ENCODE measurements around the gene HMGN3.
A peak's percentile ranks its signal among the peaks of the same experiment; 100 is the strongest.

Gene HMGN3

DNA sequence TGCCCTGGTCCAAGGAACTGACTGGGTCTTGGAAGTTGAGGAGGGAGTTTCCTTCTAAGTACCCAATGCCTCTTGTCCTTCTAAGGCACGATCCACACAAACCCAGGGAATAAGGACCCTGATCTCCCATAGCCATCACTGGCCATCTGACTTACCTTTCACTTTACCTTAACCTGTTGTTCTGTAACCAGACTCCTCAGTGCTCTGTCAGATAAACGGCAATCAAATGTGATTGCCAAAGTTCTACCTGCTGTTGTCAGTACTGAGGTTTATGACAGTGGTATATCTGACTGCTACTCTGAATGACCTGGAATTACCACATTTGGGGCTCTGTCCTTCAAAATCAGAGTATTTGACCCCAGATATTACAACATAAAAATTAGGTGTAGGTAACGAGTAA lies 49.8 kb downstream of the HMGN3 start:
- no peak for DNase-seq (ENCODE audit: low read depth)

DNA sequence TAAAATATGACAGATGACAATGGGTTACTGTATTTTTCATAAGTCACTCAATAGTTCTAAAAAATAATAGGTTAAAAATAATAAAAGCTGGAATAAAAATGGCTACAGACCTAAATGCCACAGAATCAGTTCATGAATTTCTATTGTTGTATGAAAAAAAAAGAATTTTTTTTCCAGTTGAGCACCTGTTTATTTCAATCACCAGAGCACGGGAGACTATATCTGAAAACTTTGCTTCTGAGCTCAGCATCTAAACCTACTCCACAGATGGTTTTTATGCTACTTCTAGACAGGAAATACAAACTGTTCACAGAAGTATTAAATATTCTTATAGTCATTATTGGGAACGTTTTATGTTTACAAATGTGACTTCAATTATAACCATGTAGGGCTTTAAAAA lies 50.4 kb downstream of the HMGN3 start:
- DNase-seq (ENCODE audit: low read depth), result no peak

DNA sequence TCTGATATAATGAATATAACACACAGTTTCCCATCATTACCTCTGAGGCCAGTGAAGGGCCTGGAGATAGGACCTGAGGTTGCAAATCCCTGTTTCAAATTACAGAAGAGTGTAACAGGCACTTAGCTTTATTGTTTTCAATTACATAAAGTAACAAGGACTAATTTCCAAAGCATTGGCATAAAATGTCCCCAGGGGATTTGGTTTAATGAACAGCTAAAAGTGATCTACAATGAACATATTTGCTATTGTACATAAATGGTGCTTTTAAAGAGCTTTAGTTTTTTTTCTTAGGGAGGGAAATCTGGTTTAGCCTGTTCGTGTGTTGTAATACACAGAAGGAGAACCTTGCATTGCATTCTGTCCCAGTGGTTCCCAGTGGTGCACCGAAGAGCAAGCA lies 54.4 kb downstream of the HMGN3 start:
- DNase-seq (ENCODE audit: low read depth), result no peak

- DNase-seq (ENCODE audit: low read depth), result no peak
Observed at GRCh38 chr6:79173378-79173777, 61.1 kb downstream of the HMGN3 start.

- peak; percentile 38 for DNase-seq (ENCODE audit: low read depth)
Observed at GRCh38 chr6:79170959-79171358, 63.5 kb downstream of the HMGN3 start.

DNA sequence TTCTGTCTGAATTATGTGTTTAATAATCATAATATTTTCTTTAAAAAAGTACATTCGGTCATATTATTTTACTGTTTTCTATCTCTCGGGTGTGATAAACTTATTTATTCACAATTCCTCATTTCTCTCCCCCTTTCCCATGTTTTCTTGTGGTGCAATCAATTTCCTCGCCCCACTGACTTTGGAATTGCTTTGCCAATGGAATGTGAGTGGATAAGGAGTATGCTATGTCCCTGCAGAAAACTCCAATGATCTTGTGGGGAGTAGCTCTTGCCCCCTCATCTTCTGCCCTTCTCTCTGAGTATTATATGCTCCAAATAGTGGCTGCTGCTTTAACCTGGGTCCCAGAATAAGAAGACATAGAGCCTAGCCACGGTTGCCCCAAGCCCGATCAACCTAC lies 64.1 kb downstream of the HMGN3 start:
- DNase-seq (ENCODE audit: low read depth), result no peak

DNA sequence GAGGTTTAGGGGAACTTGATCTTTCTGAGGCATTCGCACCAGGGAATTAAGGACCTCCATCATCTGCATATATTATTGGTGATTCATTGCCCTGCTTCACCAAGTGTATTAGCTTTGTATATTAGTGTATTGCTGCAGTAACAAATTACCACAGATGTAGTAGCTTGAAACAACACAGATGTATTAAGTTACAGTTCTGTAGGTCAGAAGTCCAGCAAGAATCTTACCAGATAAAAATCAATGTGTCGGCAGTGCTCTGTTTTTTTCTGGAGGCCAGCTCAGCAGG lies 65.8 kb downstream of the HMGN3 start:
- peak; percentile 73 for DNase-seq (ENCODE audit: low read depth)

GRCh38 chr6:79167931-79168694 lies 66.4 kb downstream of the HMGN3 start:
- DNase-seq (ENCODE audit: low read depth), result no peak

GRCh38 chr6:79159846-79160245 lies 74.6 kb downstream of the HMGN3 start:
- no peak for DNase-seq (ENCODE audit: low read depth)

DNA sequence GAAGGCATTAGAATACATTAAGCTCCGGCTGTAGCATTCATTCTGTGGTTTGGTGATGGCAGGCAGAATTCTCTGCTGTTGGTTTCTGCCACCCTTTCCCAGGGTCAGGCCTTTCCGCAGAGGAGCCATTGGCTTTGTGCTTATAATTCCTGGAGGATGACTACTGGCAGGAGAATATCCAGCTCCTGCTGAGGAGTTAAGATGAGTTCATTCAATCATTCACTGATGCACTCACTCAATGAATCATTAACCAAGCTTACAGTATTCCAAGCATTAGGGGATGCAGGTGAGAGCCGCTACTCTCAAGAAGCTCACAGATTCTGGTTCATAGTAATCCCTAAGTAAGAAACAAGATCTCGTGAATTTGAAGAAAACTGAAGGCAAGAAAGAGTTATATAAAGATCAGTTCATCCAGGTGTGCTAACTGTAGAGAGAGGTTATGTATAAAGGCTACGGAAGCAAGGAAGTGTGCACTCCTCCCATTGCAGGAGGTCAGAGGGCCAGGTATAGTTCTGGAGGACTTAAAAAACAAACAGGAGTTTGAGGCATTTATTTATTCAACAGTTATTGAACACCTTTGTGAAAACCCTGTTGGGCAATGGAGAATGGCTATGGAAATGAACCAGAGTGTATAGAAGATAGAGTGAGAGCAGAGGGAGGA lies 75.5 kb downstream of the HMGN3 start:
- DNase-seq (ENCODE audit: low read depth), result no peak

DNA sequence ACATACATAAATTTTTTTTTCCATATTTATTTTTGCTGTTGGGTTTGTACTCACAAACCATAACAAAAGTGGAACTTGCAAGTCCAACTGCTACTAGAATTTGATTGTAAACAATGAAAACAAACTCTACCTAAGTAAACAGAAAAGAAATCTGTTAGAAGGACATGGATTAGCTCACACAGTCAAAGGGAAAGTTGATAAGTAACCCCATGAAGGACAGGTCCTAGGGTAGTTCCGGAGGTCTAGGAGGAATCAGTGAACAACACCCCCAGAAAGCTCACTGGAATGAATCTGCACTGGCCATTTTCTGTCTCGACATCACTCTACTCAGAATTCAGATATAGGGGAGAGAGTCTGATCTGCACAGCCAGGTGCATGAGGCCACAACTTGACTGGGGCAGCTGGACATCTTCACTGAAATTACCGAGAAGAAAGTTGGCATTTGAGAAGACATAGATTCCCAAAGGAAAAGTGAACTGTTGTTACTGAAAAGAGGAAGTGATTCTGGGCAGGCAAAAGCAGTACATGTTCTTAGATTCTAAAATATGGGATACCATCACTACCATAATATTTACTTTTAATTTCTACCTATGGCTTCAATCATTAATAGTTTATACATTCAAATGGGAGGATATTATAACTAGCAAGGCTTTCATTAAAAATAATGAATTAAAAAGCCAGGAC lies 76.4 kb downstream of the HMGN3 start:
- no peak for DNase-seq (ENCODE audit: low read depth)

- DNase-seq (ENCODE audit: low read depth), result no peak
Observed at GRCh38 chr6:79152269-79152737, 82.2 kb downstream of the HMGN3 start.
